Heart right ventricle (tissue), 16 donors: ENCODE data around the gene LDHAL6B. TPM values are rescaled to one million over a fixed set of nuclear protein-coding genes. Genes with fewer than 3 reads are reported as not detected.

Experiments used
- ATAC-seq, 8 donors: fragments of 200-7000 bp; cut with Tn5 transposase; one replicate each; pipeline ENCODE4 v1.9.1; 2020; ENCODE audit warnings: mild to moderate bottlenecking in 8 of 8, moderate library complexity in 8 of 8, moderate number of reproducible peaks in 1 of 8
- DNase-seq, 2 donors: peaks; one replicate each; pipeline ENCODE4 v3.0.0-alpha.2; 2020
- H3K27ac ChIP-seq, 10 donors: fragments of 200-600 bp; sonication (generic) in 2 of 10; one replicate each; pipeline versions ENCODE4 v1.5.0 to v1.8.0; 2020 to 2022; ENCODE audit warnings: mild to moderate bottlenecking in 3 of 10
- H3K27me3 ChIP-seq, 7 donors: fragments of 200-600 bp; one replicate each; pipeline ENCODE4 v1.8.0; 2021 to 2022; ENCODE audit warnings: mild to moderate bottlenecking in 2 of 7
- H3K36me3 ChIP-seq, 9 donors: fragments of 200-600 bp; sonication (generic) in 1 of 9; one replicate each; pipeline versions ENCODE4 v1.5.0 to v1.8.0; 2020 to 2022; ENCODE audit warnings: mild to moderate bottlenecking in 2 of 9
- H3K4me1 ChIP-seq, 9 donors: fragments of 200-600 bp; sonication (generic) in 1 of 9; one replicate each; pipeline versions ENCODE4 v1.5.0 to v1.8.0; 2020 to 2022; ENCODE audit warnings: mild to moderate bottlenecking in 4 of 9
- H3K4me3 ChIP-seq, 10 donors: fragments of 200-600 bp; sonication (generic) in 2 of 10; one replicate each; pipeline versions ENCODE4 v1.5.0 to v1.8.0; 2020 to 2022; ENCODE audit warnings: mild to moderate bottlenecking in 7 of 10, moderate library complexity in 2 of 10
- H3K9me3 ChIP-seq, 11 donors: fragments of 200-600 bp in 10 of 11; sonication (generic) in 2 of 11; one replicate each; pipeline versions ENCODE4 v1.5.0 to v1.8.0; 2013 to 2022; ENCODE audit warnings: mild to moderate bottlenecking in 2 of 11, control low read depth in 1 of 11, moderate library complexity in 1 of 11
- CTCF ChIP-seq, 9 donors: fragments of 200-600 bp; sonication (generic) in 2 of 9; IDR thresholded peaks; one replicate each; pipeline versions ENCODE4 v1.5.0 to v1.8.0; 2021 to 2022; ENCODE audit warnings: antibody characterized with exemption in 9 of 9, mild to moderate bottlenecking in 5 of 9, moderate library complexity in 1 of 9
- WGBS, 2 donors: extraction: QIAGEN DNeasy Blood & Tissue Kit; methylation state at CpG; one replicate each; pipeline ENCODE4 v1.1.7; 2013; ENCODE audit warnings: inconsistent platforms in 1 of 2; 5-methylcytosine and 5-hydroxymethylcytosine counted together
- intact Hi-C, 10 donors: fragments of 100-400 bp; cut with DNase I; formaldehyde crosslinking; loops; one replicate each; pipeline versions ENCODE4 v1.11.1 to v1.14.2; 2022
- polyA plus RNA-seq, 2 donors: library from polyadenylated mRNA; stranded (reverse); fragments of 200-250 nt; gene quantifications; one replicate each; pipeline ENCODE4 v1.2.3, GENCODE V29; 2013
- total RNA-seq, 10 donors: library from RNA; stranded (reverse); fragmentation: NEBNext Ultra II Directional in 3 of 10; extraction: Animal tissue kit (Norgen Biotek cat#: 25700) in 3 of 10; gene quantifications; one replicate each; pipeline versions ENCODE4 v1.2.1 to v1.2.4, GENCODE V29; 2021 to 2023
- donor health status: Arrhythmogenic right ventricular cardiomyopathy.
- donor health status: ischemic (EF 13 %, LVEDD 7.1; RV severe dilation, severe dysfunction).
- donor health status: healthy with polysubstance abuse.
- donor health status: DM: no; HTN: yes; CAD: no.
- donor health status: DM: no; HTN: no; CAD: no.
- donor health status: ischemic (EF 25% LVEDD 6.9; RV normal size, moderate dysfunction).
- donor health status: ischemic (EF 25% LVEDD 5.7; RV mildly dilated, moderate dysfunction).
- donor health status: healthy.
- donor health status: DM: yes; HTN: yes; CAD: no.
- donor health status: Ischemic cardiomyopathy.
- donor health status: ischemic (EF 35%, LVEDD 5.7; RV mildly dilated, moderate dysfunction).
- donor health status: nonischemic (EF 11% LVEDD 7.7; RV severe dilation, severe dysfunction).
- donor health status: DM: yes; HTN: yes; CAD: no.
- donor health status: PGD.
- donor health status: ischemic (EF 29% LVEDD 5.4; RV normal size, mild dysfunction).
- donor health status: nonischemic (EF 23%, LVEDD 6.1; RV moderate dilation, normal function).

LDHAL6B gene
- total and polyA plus RNA-seq, 12 donors = not detected

- H3K9me3 ChIP-seq = no peaks in the 10 kb centered on the region
- no peak overlapping the region for H3K4me3 ChIP-seq
- H3K27me3 ChIP-seq = no peaks in the 10 kb centered on the region
- intact Hi-C loops = no loop called here
- TF ChIP-seq CTCF (IDR thresholded peaks at IDR 0.05) = no peak
- DNase-seq (no peak), ATAC-seq (no peak)
- peaks cover 0 to 6% (median 0%) of the 10 kb centered on the region in 9 donors for H3K4me1 ChIP-seq
- H3K27ac ChIP-seq = no peak overlapping the region
- WGBS, 2 donors = 97% methylated on average over 9 of the region's 9 CpGs
- peaks cover 0 to 93% (median 9%) of the 10 kb centered on the region in 9 donors for H3K36me3 ChIP-seq
Observed at GRCh38 chr15:59200560-59200959, 6.1 kb upstream of the LDHAL6B start.

- Histone ChIP-seq H3K4me1 (peaks cover 0 to 6% (median 0%) of the 10 kb centered on the region in 9 donors), H3K36me3 (peaks cover 0 to 96% (median 17%) of the 10 kb centered on the region in 9 donors), H3K27ac (no peak overlapping the region), H3K27me3 (no peaks in the 10 kb centered on the region), H3K4me3 (no peak overlapping the region), H3K9me3 (no peaks in the 10 kb centered on the region)
- ATAC-seq (no peak), DNase-seq (no peak)
- intact Hi-C loops = no loop called here
- no peak for TF ChIP-seq CTCF (IDR thresholded peaks at IDR 0.05)
- 97 to 98% methylated on average over 6 of the region's 6 CpGs for WGBS, 2 donors
Observed at GRCh38 chr15:59203008-59203407, 3.6 kb upstream of the LDHAL6B start.

- H3K4me1 ChIP-seq = peaks cover 0 to 6% (median 0%) of the 10 kb centered on the region in 9 donors
- intact Hi-C loops = no loop called here
- peaks cover 0 to 96% (median 17%) of the 10 kb centered on the region in 9 donors for H3K36me3 ChIP-seq
- WGBS, 2 donors = 89 to 90% methylated on average over 3 of the region's 3 CpGs
- H3K4me3 ChIP-seq = no peak overlapping the region
- ATAC-seq (no peak), DNase-seq (no peak)
- no peak for TF ChIP-seq CTCF (IDR thresholded peaks at IDR 0.05)
- H3K27ac ChIP-seq = no peak overlapping the region
- H3K9me3 ChIP-seq = no peaks in the 10 kb centered on the region
- H3K27me3 ChIP-seq = no peaks in the 10 kb centered on the region
Observed at GRCh38 chr15:59203657-59204056, 3.0 kb upstream of the LDHAL6B start.

GRCh38 chr15:59205839-59206622 is 612 bp upstream of the LDHAL6B start:
- Histone ChIP-seq H3K36me3 (peaks cover 0 to 100% (median 22%) of the 10 kb centered on the region in 9 donors), H3K27ac (no peak overlapping the region), H3K9me3 (no peaks in the 10 kb centered on the region), H3K4me1 (no peaks in the 10 kb centered on the region), H3K27me3 (no peaks in the 10 kb centered on the region), H3K4me3 (no peak overlapping the region)
- DNase-seq (no peak), ATAC-seq (no peak)
- intact Hi-C loops = no loop called here
- TF ChIP-seq CTCF (IDR thresholded peaks at IDR 0.05) = no peak
- WGBS, 2 donors = 88 to 89% methylated on average over 9 of the region's 9 CpGs
